C1 segment of cervical spinal cord (tissue), 14 donors: ENCODE data around the gene CNR2.
A peak's percentile ranks its signal among the peaks of the same experiment; 100 is the strongest.
"Not testable (repeated sequence)": the region's sequence is repeated elsewhere in the genome, so short reads cannot be mapped to it uniquely, and the experiment has no call there.

Source experiments
- DNase-seq, 14 donors: peaks; one replicate each; lab custom pipeline; 2025; lab: John Stamatoyannopoulos, UW

CNR2 gene

GRCh38 chr1:23836037-23836436 lies 77.1 kb downstream of the CNR2 start:
- no peak for DNase-seq

GRCh38 chr1:23834156-23834555 lies 79.0 kb downstream of the CNR2 start:
- not testable (repeated sequence) for DNase-seq

DNA sequence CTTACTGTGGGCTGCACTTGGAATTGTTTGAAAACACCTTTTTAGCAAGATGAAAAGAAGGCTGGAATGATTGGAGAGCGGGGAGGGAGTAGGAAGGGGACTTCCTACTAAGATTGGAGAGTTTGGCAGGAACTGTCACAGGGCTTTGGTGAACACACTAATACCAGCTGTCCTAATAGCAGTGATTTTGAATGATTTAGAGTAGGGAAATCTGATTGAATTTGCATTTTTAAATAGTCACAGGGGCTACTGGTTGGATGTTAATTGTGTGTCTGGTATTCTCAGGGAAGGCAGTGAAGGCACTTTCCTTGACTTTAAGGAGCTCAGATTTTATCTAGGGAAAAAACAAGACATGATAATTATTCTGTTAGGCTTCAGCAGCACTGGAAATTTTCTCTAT lies 85.4 kb downstream of the CNR2 start:
- no peak for DNase-seq

DNA sequence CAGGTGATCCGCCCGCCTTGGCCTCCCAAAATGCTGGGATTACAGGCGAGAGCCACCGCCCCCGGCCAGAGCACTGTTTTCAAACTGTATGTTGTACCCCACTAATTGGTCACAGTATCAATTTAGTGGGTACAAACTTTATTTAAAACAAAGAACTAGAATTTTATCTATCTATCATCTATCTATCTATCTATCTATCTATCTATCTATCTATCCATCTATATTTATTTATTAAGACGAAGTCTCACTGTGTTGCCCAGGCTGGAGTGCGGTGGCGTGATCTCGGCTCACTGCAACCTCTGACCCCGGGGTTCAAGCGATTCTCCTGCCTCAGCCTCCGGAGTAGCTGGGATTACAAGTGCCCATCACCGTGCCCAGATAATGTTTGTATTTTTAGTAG lies 86.6 kb downstream of the CNR2 start:
- not testable (repeated sequence) for DNase-seq

- DNase-seq: peak in 1 of 14 donors; percentile 1
Observed at GRCh38 chr1:23825762-23826522, 87.2 kb downstream of the CNR2 start.

- DNase-seq: peak; percentile 48 to 93 (median 84)
Observed at GRCh38 chr1:23825076-23825761, 87.9 kb downstream of the CNR2 start, which contains the start of gene HMGCL. HMGCL (minus strand) TSS chr1:23825429; CDS start chr1:23825415, 14 bp downstream.

GRCh38 chr1:23824711-23825075 lies 88.5 kb downstream of the CNR2 start:
- no peak for DNase-seq

- DNase-seq: no peak
Observed at GRCh38 chr1:23823767-23824166, 89.4 kb downstream of the CNR2 start.
